Stimulated activated CD8-positive, alpha-beta memory T cell treated with anti-CD3 and anti-CD28 coated beads, Interleukin-15, amount 100 ng/mL, for 4 hours (primary cell): Measurements from ENCODE around the gene TRAPPC12.
"Not testable (repeated sequence)": the region's sequence is repeated elsewhere in the genome, so short reads cannot be mapped to it uniquely, and the experiment has no call there.

ENCODE experiments used
- DNase-seq, 2 donors: peaks; one replicate each; pipeline ENCODE4 v3.0.0-alpha.2; 2020; ENCODE audit warnings: low read depth in 2 of 2

Gene TRAPPC12

GRCh38 chr2:3369340-3370181 is 9.9 kb upstream of the TRAPPC12 start:
- DNase-seq: not testable (repeated sequence)

GRCh38 chr2:3376821-3377220 is 2.7 kb upstream of the TRAPPC12 start:
- DNase-seq: no peak

GRCh38 chr2:3377279-3377611 is 2.2 kb upstream of the TRAPPC12 start:
- no peak for DNase-seq

GRCh38 chr2:3377612-3378432 is 1.7 kb upstream of the TRAPPC12 start, which contains the start of gene EIPR1:
TSS of gene EIPR1 (minus strand) at chr2:3377818. CDS start at chr2:3377689, 129 bp downstream.
- peak; percentile 91 to 95 for DNase-seq

- DNase-seq: no peak
Measured at GRCh38 chr2:3379339-3379646, 201 bp upstream of the TRAPPC12 start.

GRCh38 chr2:3386448-3386958 is 7.0 kb downstream of the TRAPPC12 start:
- no peak for DNase-seq

- no peak for DNase-seq
Measured at GRCh38 chr2:3387011-3387410, 7.5 kb downstream of the TRAPPC12 start.

GRCh38 chr2:3387644-3388411 is 8.3 kb downstream of the TRAPPC12 start:
- DNase-seq: no peak

GRCh38 chr2:3388412-3388738 is 8.9 kb downstream of the TRAPPC12 start:
- no peak for DNase-seq

GRCh38 chr2:3389193-3389592 is 9.7 kb downstream of the TRAPPC12 start:
- no peak for DNase-seq

- no peak for DNase-seq
Measured at GRCh38 chr2:3390041-3390440, 10.5 kb downstream of the TRAPPC12 start.

GRCh38 chr2:3392216-3392615 is 12.7 kb downstream of the TRAPPC12 start:
- no peak for DNase-seq

GRCh38 chr2:3396920-3397559 is 17.5 kb downstream of the TRAPPC12 start:
- DNase-seq: no peak

GRCh38 chr2:3398857-3399256 is 19.4 kb downstream of the TRAPPC12 start:
- DNase-seq: no peak

- no peak for DNase-seq
Measured at GRCh38 chr2:3399381-3399780, 19.9 kb downstream of the TRAPPC12 start.

GRCh38 chr2:3399829-3400228 is 20.3 kb downstream of the TRAPPC12 start:
- DNase-seq: no peak

GRCh38 chr2:3403587-3404334 is 24.3 kb downstream of the TRAPPC12 start:
- DNase-seq: no peak

- DNase-seq: no peak
Measured at GRCh38 chr2:3404349-3404894, 24.9 kb downstream of the TRAPPC12 start.

- no peak for DNase-seq
Measured at GRCh38 chr2:3405307-3405706, 25.8 kb downstream of the TRAPPC12 start.

- no peak for DNase-seq
Measured at GRCh38 chr2:3405876-3406275, 26.4 kb downstream of the TRAPPC12 start.

GRCh38 chr2:3406501-3406900 is 27.0 kb downstream of the TRAPPC12 start:
- DNase-seq: no peak
